Stimulated activated naive CD4-positive, alpha-beta T cell (primary cell): ENCODE results near the gene CEP120.
"Not testable (repeated sequence)": the region's sequence is repeated elsewhere in the genome, so short reads cannot be mapped to it uniquely, and the experiment has no call there.

Source experiments
- DNase-seq, 6 experiments: peaks; one replicate each; lab custom pipeline; 2025; lab: John Stamatoyannopoulos, UW

CEP120 gene

DNA sequence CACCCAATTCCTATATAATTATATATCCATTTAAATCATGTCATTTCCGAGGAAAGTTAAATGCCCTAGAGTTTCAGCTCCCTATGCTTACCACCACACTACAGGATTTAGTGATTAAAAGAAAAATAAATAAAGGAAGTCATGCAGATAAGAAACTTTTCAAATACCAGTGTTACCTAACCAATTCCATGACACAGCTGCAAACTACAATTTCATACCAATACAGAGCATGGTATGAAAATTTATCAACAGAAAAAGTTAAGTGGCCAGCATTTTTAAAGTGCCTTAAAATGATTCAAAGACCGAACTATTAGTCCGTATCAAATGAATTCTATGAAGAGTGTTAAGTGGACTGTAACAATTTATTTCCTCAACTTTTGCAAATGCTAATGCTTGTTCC lies 35.9 kb downstream of the CEP120 start:
- no peak for DNase-seq

GRCh38 chr5:123382252-123382651 lies 41.0 kb downstream of the CEP120 start:
- DNase-seq, result no peak

- no peak for DNase-seq
Observed at GRCh38 chr5:123371575-123372179, 51.5 kb downstream of the CEP120 start.

DNA sequence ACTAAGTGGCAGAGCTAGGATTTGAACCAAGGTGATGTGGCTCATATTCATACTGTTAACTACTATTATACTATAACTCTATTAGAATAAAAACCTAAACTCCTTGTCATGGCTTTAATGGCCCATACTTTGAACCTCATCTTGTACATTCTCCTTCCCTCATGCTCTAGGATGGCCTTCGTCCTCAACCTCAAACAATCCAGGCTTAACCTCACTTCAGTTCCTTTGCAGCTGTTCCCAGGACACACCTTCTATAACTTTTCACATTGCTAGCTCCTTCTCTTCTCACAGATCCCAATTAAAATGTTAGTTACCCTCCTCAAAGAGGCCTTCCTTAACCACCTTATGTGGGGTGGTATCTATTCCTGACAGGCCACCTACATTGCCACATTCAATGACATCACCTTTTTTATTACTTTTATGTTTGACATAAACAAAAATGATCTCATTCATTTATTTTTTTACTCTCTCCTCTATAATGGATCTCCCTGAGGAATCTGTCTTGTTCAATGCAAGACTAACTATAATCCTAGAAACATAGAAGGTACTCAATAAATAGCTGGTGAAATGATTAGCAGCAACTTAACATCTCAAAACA lies 53.7 kb downstream of the CEP120 start:
- no peak for DNase-seq

DNA sequence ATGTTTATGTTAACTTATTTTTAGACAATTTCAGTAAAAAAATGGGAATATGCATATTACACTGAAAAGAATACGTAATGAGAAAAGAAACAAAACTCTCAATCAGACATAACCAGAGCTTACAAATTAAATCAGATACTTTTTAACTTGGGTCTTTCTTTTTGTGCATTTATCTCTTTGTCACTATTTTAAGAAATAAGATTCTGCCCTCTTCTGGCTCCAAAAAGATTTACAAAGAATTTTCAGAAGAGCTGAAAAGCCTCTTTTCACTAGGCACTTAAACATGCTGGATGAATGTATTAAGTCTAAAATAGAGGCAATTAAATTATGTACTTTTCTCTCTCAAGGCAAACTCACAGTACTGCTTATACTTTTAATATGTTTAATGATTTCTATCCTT lies 55.5 kb downstream of the CEP120 start:
- no peak for DNase-seq

- no peak for DNase-seq
Observed at GRCh38 chr5:123365156-123365555, 58.0 kb downstream of the CEP120 start.

- DNase-seq, result no peak
Observed at GRCh38 chr5:123364441-123365155, 58.6 kb downstream of the CEP120 start.

DNA sequence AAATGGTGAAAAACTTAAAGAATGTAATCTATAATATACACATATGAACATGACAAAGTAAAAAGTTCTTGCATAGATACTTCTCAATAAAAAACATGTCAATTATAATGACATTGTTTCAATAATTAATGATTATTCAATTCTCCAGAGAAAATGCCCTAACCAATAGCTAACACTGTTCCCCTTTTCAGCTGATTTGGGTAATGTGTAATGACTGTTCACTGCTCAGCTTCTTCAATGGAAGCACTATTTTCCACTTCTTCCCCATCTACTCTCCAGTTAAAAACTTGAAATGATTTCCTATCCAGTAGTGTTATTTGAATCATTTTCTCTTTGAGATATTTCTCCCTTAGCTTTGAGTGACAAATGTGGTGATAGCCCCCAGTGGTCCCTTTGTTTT lies 62.3 kb downstream of the CEP120 start:
- DNase-seq, result no peak

DNA sequence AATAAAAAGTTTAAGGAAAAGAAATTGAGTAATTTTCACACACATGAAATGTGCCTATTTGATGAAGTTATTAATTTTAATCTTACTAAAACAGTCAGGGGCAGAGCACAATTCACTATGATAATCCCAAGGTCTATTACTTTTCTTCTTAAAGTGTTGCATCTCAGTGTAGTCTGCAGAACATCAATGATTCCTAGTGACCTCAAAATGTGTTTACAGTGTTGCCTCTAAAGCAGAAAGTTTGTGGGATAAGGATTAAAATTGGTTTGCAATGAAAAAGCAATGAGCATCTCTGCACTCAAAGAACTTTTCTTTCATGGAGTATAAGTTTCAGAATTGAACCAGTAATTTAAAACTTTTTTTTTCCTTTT lies 63.0 kb downstream of the CEP120 start:
- DNase-seq, result no peak

DNA sequence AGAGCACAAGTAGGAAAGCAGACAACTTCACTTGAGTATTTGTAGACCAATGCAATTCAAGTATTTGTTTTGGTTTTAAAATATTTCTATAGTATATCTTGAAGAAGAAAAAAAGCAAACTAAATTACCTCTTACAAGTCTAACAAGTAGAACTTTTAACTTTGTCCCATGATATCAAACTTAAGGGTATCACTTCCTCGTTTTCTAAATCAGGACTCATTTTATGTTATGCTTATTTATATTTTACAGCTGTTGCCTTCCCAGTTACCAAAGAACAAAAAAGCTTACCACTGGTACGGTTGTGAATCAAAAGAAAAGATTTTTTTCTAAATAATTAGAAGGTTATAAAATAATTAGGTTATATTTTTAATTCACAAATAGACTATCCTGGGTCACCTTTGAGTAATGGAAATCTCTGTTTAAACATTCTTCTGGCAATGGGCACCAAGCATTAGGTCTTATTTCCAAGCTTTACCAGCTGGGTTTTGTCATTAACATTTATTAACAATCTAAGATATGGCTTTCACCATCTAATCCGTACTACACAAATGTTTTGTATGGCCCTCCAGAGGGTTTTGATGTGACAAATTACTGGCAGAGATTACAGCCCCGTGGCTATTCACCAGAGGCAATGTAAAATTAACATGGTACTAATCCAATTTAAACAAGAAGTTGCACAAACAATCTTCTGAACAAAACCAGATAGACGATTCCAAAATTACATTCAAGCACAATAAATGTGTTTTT lies 63.6 kb downstream of the CEP120 start:
- DNase-seq, result no peak

DNA sequence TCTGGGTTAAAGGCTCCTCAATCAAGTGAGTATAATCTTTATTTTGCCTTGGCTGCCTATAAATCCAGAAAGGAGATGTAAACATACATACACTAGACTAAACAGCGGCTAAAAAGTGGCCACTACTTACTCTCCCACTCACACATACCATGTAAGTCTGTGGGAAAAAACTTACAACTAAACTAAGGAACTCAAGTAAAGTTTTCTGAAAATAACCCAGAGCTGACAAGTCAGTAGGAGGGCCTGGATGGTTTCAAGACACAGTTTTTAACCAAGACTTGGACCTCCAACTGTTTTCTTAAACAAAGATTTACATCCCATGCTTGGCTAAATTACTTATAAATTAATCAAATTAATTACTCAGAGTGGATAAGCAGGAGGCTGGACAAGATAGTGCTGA lies 64.5 kb downstream of the CEP120 start:
- DNase-seq, result no peak

DNA sequence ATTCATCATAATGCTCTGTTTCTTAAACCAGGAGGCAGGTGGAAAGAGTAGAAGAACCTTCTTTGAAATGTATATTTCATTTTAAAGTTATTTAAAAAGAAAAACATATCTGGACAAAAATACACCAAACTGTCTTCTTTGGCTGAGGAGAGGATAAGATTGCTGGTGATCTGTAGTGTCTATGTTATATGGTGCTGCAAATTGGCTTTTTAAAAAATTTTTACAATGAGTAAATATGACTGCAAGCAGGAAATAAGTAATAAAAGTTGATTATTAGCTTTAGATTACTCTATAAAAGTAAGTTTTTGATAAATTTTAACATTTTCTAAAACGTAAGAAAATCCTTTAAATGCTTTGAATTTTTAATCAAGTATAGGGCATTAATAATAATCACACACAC lies 64.9 kb downstream of the CEP120 start:
- no peak for DNase-seq

GRCh38 chr5:123351820-123352219 lies 71.4 kb downstream of the CEP120 start:
- no peak for DNase-seq

- DNase-seq, result no peak
Observed at GRCh38 chr5:123351240-123351639, 72.0 kb downstream of the CEP120 start.

GRCh38 chr5:123350742-123351141 lies 72.5 kb downstream of the CEP120 start:
- no peak for DNase-seq

DNA sequence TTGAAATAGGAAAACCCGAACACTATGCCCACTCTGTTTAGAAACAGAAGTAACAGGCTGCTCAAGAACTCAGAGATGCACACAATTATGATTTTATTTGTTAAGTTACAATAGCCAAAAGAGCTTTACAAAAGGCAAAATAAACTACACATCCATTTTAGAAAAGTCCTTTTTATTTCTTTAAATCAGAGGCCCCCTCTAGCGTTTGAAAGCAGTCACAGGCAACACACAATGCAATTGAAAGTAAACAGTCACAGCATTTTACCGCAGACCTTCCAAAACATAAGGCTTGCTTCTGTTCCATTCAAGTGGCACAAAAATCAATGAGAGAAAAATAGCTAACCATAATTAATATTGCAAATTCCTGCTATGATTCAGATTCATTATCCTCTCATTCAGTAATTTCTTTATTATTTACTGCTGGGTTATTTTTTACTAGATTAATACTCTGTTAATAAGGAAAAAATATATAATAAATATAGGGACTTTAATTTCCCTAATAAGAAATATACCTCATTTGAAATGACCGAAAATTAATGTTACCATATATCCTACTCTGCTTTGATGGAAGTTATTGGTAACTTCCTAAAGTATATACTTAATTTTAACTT lies 78.3 kb downstream of the CEP120 start:
- no peak for DNase-seq

GRCh38 chr5:123340928-123341327 lies 82.3 kb downstream of the CEP120 start:
- no peak for DNase-seq

DNA sequence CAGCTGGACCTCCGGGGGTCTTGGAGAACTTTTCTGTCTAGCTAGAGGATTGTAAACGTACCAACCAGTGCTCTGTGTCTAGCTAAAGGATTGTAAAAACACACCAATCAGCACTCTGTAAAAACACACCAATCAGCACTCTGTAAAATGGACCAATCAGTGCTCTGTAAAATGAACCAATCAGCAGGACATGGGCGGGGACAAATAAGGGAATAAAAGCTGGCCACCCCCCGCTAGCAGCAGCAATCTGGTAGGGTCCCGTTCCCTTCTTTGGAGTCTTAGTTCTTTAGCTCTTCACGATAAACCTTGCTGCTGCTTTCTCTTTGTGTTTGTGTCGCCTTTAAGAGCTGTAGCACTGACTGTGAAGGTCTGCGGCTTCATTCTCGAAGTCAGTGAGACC lies 114.8 kb downstream of the CEP120 start:
- not testable (repeated sequence) for DNase-seq

GRCh38 chr5:123305751-123306150 lies 117.5 kb downstream of the CEP120 start:
- no peak for DNase-seq

DNA sequence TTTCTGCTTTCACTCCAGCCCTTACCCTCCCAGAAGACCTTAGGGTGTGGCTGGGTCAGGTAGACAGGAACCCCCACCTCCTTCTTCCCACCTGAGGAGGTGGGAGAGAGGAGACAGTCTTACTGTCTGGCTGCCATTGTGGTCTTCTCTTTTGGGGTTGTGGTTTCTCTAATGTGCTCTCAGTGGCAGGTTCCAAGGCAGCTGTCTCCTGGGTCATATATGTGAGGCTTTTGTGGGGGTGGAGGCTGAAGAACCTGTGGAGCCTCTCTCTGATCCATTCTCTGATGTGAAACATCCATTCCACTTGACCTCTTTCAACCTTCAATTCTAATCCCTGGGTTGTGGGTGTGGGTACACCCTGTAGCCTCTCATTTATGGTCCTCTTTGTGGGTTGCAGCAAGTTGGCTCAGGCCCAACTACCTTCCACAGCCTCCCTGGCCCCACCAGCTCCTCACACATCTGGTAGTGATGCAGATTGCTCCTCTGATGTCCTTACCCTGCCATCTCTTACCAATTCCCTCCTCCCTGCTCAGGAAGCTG lies 118.4 kb downstream of the CEP120 start:
- DNase-seq, result no peak

GRCh38 chr5:123303802-123304201 lies 119.4 kb downstream of the CEP120 start:
- DNase-seq, result no peak

GRCh38 chr5:123300266-123300665 lies 122.9 kb downstream of the CEP120 start:
- no peak for DNase-seq
